Fibroblast of lung (primary cell): ENCODE results near the gene GDAP2.

Experiments
- CTCF ChIP-seq, 2 donors: IDR thresholded peaks in 1 of 2; conservative IDR thresholded peaks in 1 of 2; 1 replicate in 1 of 2; 2 replicates in 1 of 2; pipeline ENCODE4 v1.5.1; 2011 to 2012; ENCODE audit warnings: low read length in 2 of 2, control low read depth in 1 of 2, inconsistent platforms in 1 of 2, low read depth in 1 of 2, mild to moderate bottlenecking in 1 of 2
- EZH2 ChIP-seq: IDR thresholded peaks from 2 replicates; pipeline ENCODE4 v1.5.1; 2012; ENCODE audit warnings: low read length, control low read depth, mild to moderate bottlenecking; ENCODE audit errors: missing control alignments

DNA sequence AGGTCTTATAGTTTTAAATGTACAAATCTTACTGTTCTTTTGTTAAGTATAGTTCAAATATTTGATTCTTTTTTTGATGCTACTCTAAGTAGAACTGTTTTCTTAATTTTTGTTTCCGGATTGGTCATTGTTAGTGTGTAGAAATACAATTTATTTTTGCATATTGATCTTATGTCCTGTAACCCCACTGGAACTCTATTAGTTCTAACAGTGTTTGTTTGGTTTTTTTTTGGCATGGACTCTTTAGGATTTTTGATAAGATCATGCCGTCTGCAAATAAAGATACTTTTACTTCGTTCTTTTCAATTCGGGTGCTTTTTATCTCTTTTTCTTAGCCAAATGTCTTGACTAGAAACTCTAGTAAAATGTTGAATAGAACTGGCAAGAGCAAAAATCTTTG is 26.5 kb downstream of the GDAP2 start:
- TF ChIP-seq CTCF (conservative IDR thresholded peaks at IDR 0.05 in 1 of 2, IDR thresholded peaks at IDR 0.05 in 1 of 2; ENCODE audit: low read depth in 1 of 2, low read length in 2 of 2) (no peak), EZH2 (no peak)
